DMS153 treated with DMSO at 0.1 percent for 48 hours (cell line): ENCODE data around the gene SEC31A.
"Not testable (repeated sequence)": the region's sequence is repeated elsewhere in the genome, so short reads cannot be mapped to it uniquely, and the experiment has no call there.

Source experiments
- DNase-seq: peaks from one replicate; lab custom pipeline; 2025; ENCODE audit not compliant: unreplicated experiment; lab: John Stamatoyannopoulos, UW

SEC31A gene

GRCh38 chr4:82893942-82894341 lies 3.0 kb upstream of the SEC31A start:
- DNase-seq, result no peak

DNA sequence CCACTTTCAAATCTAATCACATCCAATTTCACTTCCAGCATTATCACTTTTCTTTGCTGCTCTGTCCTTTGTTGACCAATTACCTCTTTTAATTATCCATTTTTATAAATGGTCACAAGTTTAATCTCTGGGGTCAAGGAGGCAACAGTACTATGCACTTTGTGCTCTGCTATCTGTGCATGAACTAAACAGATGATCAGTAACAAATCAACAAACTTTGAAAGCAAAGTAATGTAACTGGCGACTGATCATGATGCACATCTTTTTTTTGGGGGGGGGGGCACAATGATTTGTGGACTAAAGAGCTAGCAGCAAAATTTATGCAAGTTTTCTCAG lies 1.5 kb upstream of the SEC31A start:
- no peak for DNase-seq

GRCh38 chr4:82891707-82892466 lies 934 bp upstream of the SEC31A start:
- DNase-seq, result no peak

DNA sequence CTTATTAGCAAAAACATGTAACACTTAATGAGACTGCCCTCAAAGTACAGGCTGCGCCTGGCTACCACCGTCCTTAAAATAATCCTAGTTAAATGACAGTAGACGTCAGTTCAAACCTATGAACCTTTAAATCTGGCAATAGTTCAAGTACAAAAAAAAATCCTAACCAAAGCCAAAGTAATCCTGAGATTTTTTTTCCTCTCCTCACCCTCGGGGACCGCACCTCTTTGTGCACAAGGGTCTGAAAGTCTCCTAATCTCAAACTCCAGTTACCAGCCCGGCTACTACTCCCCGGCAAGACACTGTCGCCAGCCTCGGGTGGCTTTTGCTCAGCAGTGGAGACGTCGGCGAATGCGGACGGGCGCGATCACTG lies 439 bp downstream of the SEC31A start:
- DNase-seq, result peak; percentile 58

DNA sequence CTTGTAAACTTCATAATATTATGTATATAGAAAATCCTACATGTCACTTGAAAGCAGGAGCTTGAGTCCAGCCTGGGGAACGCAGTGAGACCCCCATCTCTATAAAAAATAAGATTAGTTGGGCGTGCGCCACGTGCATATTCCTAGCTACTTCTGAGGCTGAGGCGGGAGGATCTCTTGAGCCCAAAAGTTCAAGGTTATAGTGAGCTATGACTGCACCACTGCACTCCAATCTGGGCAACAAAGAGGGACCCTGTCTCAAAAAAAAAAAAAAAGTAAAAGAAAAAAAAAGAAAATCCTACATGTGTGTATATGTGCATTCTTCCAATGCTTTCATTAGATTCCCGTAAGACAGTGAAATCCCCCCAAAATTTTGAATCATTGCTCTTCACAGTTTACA lies 1.7 kb downstream of the SEC31A start:
- DNase-seq, result no peak

- no peak for DNase-seq
Measured at GRCh38 chr4:82886147-82886942, 4.6 kb downstream of the SEC31A start.

- no peak for DNase-seq
Measured at GRCh38 chr4:82885410-82885809, 5.5 kb downstream of the SEC31A start.

DNA sequence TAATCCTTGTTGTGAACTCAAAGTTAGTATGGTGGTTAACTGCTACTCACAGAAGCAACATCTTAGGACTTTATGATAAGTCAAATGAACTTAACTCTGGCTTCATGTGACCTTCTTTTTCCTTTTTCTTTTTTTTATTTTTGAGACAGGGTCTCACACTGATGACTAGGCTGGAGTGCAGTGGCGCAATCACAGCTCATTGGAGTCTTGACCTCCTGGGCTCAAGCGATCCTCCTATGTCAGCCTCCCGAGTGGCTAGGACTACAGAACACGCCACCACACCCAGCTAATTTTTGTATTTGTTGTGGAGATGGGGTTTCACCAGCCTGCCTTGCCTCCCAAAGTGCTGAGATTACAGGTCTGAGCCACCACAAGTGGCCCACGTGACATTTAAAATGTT lies 22.4 kb downstream of the SEC31A start:
- DNase-seq, result no peak

DNA sequence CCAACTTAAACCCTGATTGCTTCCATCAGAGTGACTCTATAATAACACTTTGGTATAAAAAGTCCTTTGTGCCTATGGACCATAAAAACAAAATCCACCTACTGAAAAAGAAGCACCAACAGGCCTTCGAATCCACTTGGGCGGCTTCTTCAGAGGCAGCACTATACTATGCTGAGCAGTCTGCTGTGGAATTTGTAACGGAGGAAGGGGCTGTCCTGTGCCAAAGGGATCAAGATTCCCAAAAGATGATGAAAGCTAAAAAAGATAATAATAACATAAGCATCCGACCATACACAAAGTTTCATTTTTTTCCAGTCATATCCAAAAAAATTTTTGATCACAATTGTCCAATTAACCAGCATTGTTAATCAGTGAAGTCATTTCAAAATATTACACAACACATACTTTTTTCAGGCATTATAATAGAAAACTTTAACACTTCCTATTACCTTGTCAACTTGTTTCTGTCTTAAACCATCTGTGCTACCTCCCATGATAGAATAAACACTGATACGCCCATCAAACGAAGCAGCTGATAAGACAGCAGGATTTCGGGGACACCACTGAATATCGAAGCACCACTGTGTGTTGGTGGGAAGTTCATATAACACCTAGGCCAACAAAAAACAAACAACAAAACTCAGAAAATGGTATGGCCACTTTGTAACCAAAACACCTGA lies 24.1 kb downstream of the SEC31A start:
- DNase-seq, result no peak

DNA sequence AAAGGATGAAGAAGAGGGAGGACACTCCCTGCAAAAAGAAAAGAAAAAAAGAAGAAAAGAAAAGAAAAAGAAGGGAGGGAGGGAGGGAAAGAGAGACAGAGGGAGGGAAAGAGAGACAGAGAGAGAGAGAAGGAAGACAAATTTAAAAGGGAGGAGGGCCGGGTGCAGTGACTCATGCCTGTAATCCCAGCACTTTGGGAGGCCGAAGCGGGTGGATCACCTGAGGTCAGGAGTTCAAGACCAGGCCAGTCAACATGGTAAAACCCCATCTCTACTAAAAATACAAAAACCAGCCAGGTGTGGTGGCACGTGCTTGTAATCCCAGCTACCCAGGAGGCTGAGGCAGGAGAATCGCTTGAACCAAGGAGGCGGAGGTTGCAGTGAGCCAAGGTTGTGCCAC lies 24.9 kb downstream of the SEC31A start:
- DNase-seq, result not testable (repeated sequence)

DNA sequence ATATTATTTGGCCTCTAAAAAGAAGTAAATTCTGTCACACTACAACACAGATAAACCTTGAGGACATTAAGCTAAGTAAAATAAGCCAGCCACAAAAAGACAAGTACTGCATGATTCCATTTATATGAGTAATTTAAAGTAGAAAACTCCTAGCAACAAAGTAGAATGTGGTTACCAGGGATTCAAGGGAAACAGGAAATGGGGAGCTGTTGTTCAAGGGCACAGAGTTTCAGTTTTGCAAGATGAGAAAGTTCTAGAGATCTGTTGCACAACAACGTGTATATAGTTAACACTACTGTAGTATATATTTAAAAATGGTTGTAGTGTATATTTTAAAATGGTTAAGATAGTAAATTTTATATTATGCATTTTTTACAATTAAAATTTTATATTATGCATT lies 25.4 kb downstream of the SEC31A start:
- DNase-seq, result no peak

DNA sequence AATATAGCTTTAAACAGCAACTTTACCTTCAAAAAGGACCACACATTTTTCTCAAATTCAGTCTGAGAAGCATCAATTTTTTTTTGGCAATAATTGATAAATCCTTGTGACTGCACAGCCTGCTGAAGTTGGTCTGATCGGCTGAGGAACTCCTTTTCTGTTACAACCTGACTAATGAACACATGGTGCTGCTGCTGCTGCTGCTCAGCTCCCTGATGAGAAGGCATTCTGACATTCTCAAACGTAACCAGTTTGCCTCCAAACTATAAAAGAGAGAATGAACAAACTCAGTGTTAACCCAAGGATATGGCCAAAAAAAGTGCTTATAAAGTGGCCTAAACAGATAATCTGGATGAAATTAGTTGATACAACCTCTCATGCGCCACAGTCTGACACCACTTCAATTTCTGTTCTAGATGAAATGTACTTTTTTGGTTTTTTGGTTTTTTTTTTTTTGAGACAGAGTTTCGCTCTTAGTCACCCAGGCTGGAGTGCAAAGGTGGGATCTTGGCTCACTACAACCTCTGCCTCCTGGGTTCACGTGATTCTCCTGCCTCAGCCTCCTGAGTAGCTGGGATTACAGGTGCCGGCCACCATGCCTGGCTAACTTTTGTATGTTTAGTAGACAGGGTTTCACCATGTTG lies 26.5 kb downstream of the SEC31A start:
- no peak for DNase-seq

DNA sequence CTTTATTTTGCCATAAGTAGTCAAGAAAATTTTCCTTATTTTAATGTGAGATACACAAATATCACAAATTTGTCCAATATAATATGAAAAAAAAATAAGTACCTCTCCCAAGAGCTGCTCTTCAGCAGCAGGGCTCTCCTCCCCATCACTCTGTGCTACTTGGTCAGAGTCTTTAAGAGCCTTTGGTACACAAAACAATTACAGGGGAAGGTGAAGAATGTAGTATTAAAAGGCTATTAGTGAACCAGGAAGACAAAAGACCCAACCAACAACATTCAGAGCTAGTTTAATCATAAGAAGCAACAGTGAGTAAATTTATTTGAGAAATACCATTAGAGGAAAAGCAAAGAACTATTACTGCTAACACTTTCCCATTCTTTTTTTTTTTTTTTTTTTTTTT lies 29.4 kb downstream of the SEC31A start:
- DNase-seq, result no peak

- DNase-seq, result not testable (repeated sequence)
Measured at GRCh38 chr4:82860487-82860886, 30.5 kb downstream of the SEC31A start.

GRCh38 chr4:82852751-82853285 lies 38.1 kb downstream of the SEC31A start:
- DNase-seq, result no peak

DNA sequence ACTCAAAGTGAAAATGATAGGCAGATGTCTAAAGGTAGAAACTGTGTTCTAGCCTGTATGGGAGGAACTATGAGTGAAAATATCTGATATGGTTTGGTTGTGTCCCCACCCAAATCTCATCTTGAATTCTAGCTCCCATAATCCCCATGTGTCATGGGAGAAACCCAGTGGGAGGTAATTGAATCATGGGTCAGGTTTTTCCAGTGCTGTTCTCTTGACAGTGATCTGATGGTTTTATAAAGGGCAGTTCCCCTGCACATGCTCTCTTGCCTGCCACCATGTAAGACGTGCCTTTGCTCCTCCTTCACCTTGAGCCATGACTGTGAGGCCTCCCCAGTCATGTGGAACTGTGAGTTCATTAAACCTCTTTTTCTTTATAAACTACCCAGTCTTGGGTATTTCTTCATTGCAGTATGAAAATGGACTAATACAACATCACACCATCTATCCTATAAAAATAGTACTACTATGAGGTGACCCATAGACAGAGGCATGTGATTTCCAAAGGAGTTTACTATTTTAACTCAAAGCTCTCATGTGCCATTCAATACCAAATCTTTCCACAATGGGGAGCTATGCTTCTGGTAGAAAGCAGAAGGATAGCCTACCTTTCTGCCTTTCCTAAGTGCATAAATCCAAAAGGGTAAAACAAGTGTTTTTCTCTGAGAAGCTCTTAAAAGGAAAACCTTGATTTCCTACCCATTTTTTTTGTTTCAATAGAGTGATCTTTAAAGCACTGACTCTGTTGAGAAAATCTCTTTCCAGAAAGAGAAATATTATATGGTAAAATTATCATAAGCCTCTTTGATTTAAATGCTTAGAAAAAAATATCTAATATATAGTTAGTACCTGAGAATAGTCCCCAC lies 38.8 kb downstream of the SEC31A start:
- no peak for DNase-seq

DNA sequence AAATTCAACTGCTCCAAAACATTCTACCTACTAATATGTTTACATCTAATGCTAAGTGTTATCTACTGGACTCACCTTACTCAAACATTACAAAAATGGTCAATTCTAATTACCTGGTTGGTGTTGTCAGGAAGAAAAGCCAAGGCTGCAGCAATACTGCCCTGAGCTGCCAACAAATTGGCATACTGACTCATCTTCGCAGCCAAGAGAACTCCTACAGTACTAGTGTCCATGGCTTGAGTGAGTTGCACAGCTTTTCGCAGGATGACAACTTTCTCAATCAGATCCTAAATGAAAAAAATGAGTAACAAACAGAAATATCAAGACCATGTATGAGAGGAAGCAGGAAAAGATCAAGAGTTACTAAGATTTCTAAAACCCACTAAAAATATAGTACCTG lies 39.6 kb downstream of the SEC31A start:
- no peak for DNase-seq

- no peak for DNase-seq
Measured at GRCh38 chr4:82850684-82851083, 40.3 kb downstream of the SEC31A start.

- DNase-seq, result no peak
Measured at GRCh38 chr4:82848706-82849105, 42.2 kb downstream of the SEC31A start.

DNA sequence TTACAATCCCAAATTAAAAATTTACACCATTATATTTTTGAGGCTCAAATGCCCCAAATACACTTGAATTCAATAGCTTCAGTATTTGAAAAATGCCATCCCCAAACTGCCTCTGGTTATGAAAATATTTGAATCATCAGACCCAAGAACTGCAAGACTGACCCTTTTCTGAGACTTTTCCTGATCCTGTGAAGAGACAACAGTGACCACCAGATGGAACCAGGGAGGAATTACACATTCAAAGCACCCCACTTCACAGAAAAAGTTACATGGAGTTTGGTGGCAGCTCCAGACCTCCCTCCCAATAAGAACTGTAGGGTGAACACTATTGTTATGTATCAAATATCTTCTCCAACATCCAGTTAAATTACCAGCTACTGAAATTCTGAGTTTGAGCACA lies 48.4 kb downstream of the SEC31A start:
- no peak for DNase-seq
